B cell (primary cell): ENCODE results near the gene CTDSP2. TPM values are rescaled to one million over a fixed set of nuclear protein-coding genes. Genes with fewer than 3 reads are reported as not detected.

Source experiments
- ATAC-seq: fragments of 200-7000 bp; cut with Tn5 transposase; one replicate; pipeline ENCODE4 v1.10.0; 2021; ENCODE audit warnings: low read depth, mild to moderate bottlenecking, moderate number of reproducible peaks, moderate library complexity
- CTCF ChIA-PET: fragments of 350-600 bp; sonication (Branson Sonifier 250); formaldehyde crosslinking; loops from one replicate; lab custom pipeline; 2021; ENCODE audit warnings: antibody characterized with exemption, inconsistent platforms; lab: Charles Lee
- POLR2A ChIA-PET: fragments of 350-600 bp; sonication (Branson Sonifier 250); formaldehyde crosslinking; loops from one replicate; lab custom pipeline; 2021; ENCODE audit warnings: antibody characterized with exemption; lab: Charles Lee
- DNase-seq: peaks from one replicate; pipeline ENCODE4 v3.0.0; 2013
- H2AFZ ChIP-seq: 2 replicates; pipeline ENCODE4 v1.6.1; 2012; ENCODE audit warnings: mild to moderate bottlenecking, low read depth, low read length; ENCODE audit not compliant: insufficient read depth, poor library complexity, severe bottlenecking
- H3K27ac ChIP-seq, 2 donors: 1 replicate in 1 of 2; 2 replicates in 1 of 2; pipeline ENCODE4 v1.5.1; 2012 to 2013; ENCODE audit warnings: low read length in 2 of 2, mild to moderate bottlenecking in 2 of 2, moderate library complexity in 1 of 2
- H3K27me3 ChIP-seq, 4 experiments: fragments of 200-600 bp in 1 of 4; sonication (generic) in 1 of 4; replicated peaks in 1 of 4; 1 replicate in 2 of 4; 2 replicates in 2 of 4; pipeline versions ENCODE4 v1.6.1 to v1.7.0; 2013 to 2016; ENCODE audit warnings: low read length in 3 of 4, mild to moderate bottlenecking in 2 of 4, mixed read lengths in 1 of 4, moderate library complexity in 1 of 4; ENCODE audit not compliant: insufficient read depth in 4 of 4, control insufficient read depth in 3 of 4; ENCODE audit errors: control extremely low read depth in 1 of 4
- H3K36me3 ChIP-seq, 2 experiments: replicated peaks in 1 of 2; 1 replicate in 1 of 2; 2 replicates in 1 of 2; pipeline versions ENCODE4 v1.6.1 to v1.7.1; 2013; ENCODE audit warnings: low read length in 1 of 2; ENCODE audit not compliant: insufficient read depth in 2 of 2, control insufficient read depth in 1 of 2; ENCODE audit errors: control extremely low read depth in 1 of 2, extremely low read depth in 1 of 2
- H3K4me1 ChIP-seq, 2 donors: fragments of 200-600 bp in 1 of 2; sonication (generic) in 1 of 2; 1 replicate in 1 of 2; 2 replicates in 1 of 2; pipeline versions ENCODE4 v1.5.1 to v1.6.1; 2013 to 2017; ENCODE audit warnings: low read length in 2 of 2; ENCODE audit not compliant: control insufficient read depth in 2 of 2, insufficient read depth in 2 of 2
- H3K4me2 ChIP-seq: replicated peaks from 2 replicates; pipeline ENCODE3; 2012; ENCODE audit warnings: mild to moderate bottlenecking, low read depth, low read length; ENCODE audit not compliant: poor library complexity, severe bottlenecking
- H3K4me3 ChIP-seq, 5 experiments: fragments of 200-600 bp in 1 of 5; sonication (generic) in 1 of 5; 1 replicate in 3 of 5; 2 replicates in 2 of 5; pipeline versions ENCODE4 v1.5.1 to v1.7.0; 2011 to 2016; ENCODE audit warnings: low read length in 4 of 5, mild to moderate bottlenecking in 4 of 5, low read depth in 2 of 5, control low read depth in 1 of 5, moderate library complexity in 1 of 5; ENCODE audit not compliant: insufficient read depth in 1 of 5; ENCODE audit errors: control extremely low read depth in 1 of 5, extremely low read depth in 1 of 5
- H3K79me2 ChIP-seq: fragments of 200-600 bp; sonication (generic); one replicate; pipeline ENCODE4 v1.6.0; 2016; ENCODE audit warnings: low read length; ENCODE audit not compliant: control insufficient read depth, insufficient read depth
- H3K9ac ChIP-seq: fragments of 200-600 bp; sonication (generic); 2 replicates; pipeline ENCODE4 v1.6.1; 2017; ENCODE audit warnings: mild to moderate bottlenecking, low read length, moderate library complexity
- H3K9me3 ChIP-seq, 3 donors: one replicate each; pipeline versions ENCODE4 v1.6.1 to v1.7.1; 2013; ENCODE audit warnings: low read length in 2 of 3; ENCODE audit not compliant: control insufficient read depth in 2 of 3, insufficient read depth in 1 of 3; ENCODE audit errors: control extremely low read depth in 1 of 3
- H4K20me1 ChIP-seq: 2 replicates; pipeline ENCODE4 v1.6.0; 2012; ENCODE audit warnings: mild to moderate bottlenecking, low read length; ENCODE audit not compliant: insufficient read depth, control insufficient read depth, poor library complexity, severe bottlenecking
- H3K27ac Mint-ChIP-seq: one replicate; pipeline ENCODE4 v1.8.0; 2021; ENCODE audit warnings: mixed read lengths
- H3K27me3 Mint-ChIP-seq: one replicate; pipeline ENCODE4 v1.8.0; 2021; ENCODE audit warnings: mixed read lengths
- H3K4me1 Mint-ChIP-seq: one replicate; pipeline ENCODE4 v1.8.0; 2021; ENCODE audit warnings: mixed read lengths
- H3K4me3 Mint-ChIP-seq: one replicate; pipeline ENCODE4 v1.8.0; 2021; ENCODE audit warnings: mixed read lengths
- H3K9me3 Mint-ChIP-seq: one replicate; pipeline ENCODE4 v1.8.0; 2022; ENCODE audit warnings: mixed read lengths; ENCODE audit not compliant: insufficient read depth
- CTCF ChIP-seq: fragments of 200-600 bp; IDR thresholded peaks from one replicate; pipeline ENCODE4 v1.8.0; 2022; ENCODE audit warnings: antibody characterized with exemption, mild to moderate bottlenecking
- EZH2 ChIP-seq: IDR thresholded peaks from 2 replicates; pipeline ENCODE4 v1.6.1; 2012; ENCODE audit warnings: borderline replicate concordance, low read depth, mild to moderate bottlenecking, moderate library complexity, low read length; ENCODE audit not compliant: insufficient read depth, poor library complexity, severe bottlenecking
- whole genome bisulfite sequencing: methylation state at CpG from one replicate; pipeline ENCODE4 v1.1.5; 2013; ENCODE audit warnings: missing lambda C conversion rate; ENCODE audit not compliant: insufficient coverage; 5-methylcytosine and 5-hydroxymethylcytosine counted together
- intact Hi-C: fragments of 100-400 bp; cut with micrococcal nuclease; formaldehyde crosslinking; loops from one replicate; pipeline ENCODE4 v1.10.0; 2022
- polyA plus RNA-seq: library from polyadenylated mRNA; depleted of rRNA; stranded (reverse); fragments of >200 nt; gene quantifications from 2 replicates; pipeline ENCODE4 v1.2.3, GENCODE V29; 2012
- total RNA-seq, 2 donors: library from RNA; stranded (reverse); fragments of 120-200 nt in 1 of 2; gene quantifications; 1 replicate in 1 of 2; 2 replicates in 1 of 2; pipeline versions ENCODE4 v1.2.3 to v1.2.4, GENCODE V29; 2013 to 2022

CTDSP2 gene
- total and polyA plus RNA-seq, 2 donors (not counting 1 experiment from before 2014, with no cell fraction given) = 99.1 to 209 TPM

GRCh38 chr12:57783466-57783801 lies 63.1 kb downstream of the CTDSP2 start:
- intact Hi-C loops = loop anchor here (5.0 kb wide), 1 partner anchor 41 kb away; no protein-coding TSS in a partner anchor
- H2AFZ ChIP-seq = no peak overlapping the region
- ATAC-seq (no peak), DNase-seq (no peak)
- peak overlapping the region; percentile 98 for H3K4me2 ChIP-seq
- POLR2A ChIA-PET = interaction anchor here (0.7 kb wide), 1 partner anchor 278 kb away, joined by 5 read pairs; no protein-coding TSS in a partner anchor
- 87% methylated on average over 8 of the region's 12 CpGs for WGBS
- peak overlapping the region; percentile 94 for H3K9ac ChIP-seq
- TF ChIP-seq EZH2 (no peak), CTCF (no peak)
- Mint-ChIP-seq H3K4me3 (peak overlapping the region; percentile 100), H3K4me1 (peaks cover 18% of the 10 kb centered on the region), H3K27me3 (no peaks in the 10 kb centered on the region), H3K27ac (peak overlapping the region; percentile 96), H3K9me3 (no peaks in the 10 kb centered on the region)
- no peaks in the 10 kb centered on the region for H3K9me3 ChIP-seq
- H3K27me3 ChIP-seq = no peaks in the 10 kb centered on the region
- CTCF ChIA-PET = interaction anchor here (0.7 to 6.9 kb wide), 14 partner anchors 11 to 126 kb away, joined by 3 to 59 read pairs (median 5); partner anchors contain the start of genes CYP27B1, EEF1AKMT3, MARCHF9 and METTL1
- peak overlapping the region in 1 of 2 donors; percentile 77 for H3K27ac ChIP-seq
- peak overlapping the region; percentile 83 to 100 (median 98) for H3K4me3 ChIP-seq
- H3K4me1 ChIP-seq = peaks cover 9 to 17% of the 10 kb centered on the region in 2 donors
- no peaks in the 10 kb centered on the region for H4K20me1 ChIP-seq
- H3K36me3 ChIP-seq = peaks cover 9 to 29% of the 10 kb centered on the region in 2 experiments
- H3K79me2 ChIP-seq = peaks cover 25% of the 10 kb centered on the region
